Tibial artery (tissue), 4 donors: ENCODE results near the gene CCDC87.

Experiments
- DNase-seq, 2 donors: peaks; one replicate each; pipeline ENCODE4 v3.0.0-alpha.2; 2019
- H3K27ac ChIP-seq, 2 donors: fragments of 200-600 bp; sonication (generic) in 1 of 2; 1 replicate in 1 of 2; 2 replicates in 1 of 2; pipeline ENCODE4 v1.5.1; 2018 to 2019; ENCODE audit warnings: mild to moderate bottlenecking in 1 of 2
- H3K27me3 ChIP-seq, 2 donors: fragments of 200-600 bp; sonication (generic) in 1 of 2; one replicate each; pipeline versions ENCODE4 v1.5.1 to v1.6.0; 2016 to 2019
- H3K36me3 ChIP-seq, 3 donors: fragments of 200-600 bp; sonication (generic) in 2 of 3; one replicate each; pipeline ENCODE4 v1.5.1; 2016 to 2019; ENCODE audit warnings: mild to moderate bottlenecking in 2 of 3
- H3K4me1 ChIP-seq, 4 donors: fragments of 200-600 bp; sonication (generic) in 2 of 4; 1 replicate in 3 of 4; 2 replicates in 1 of 4; pipeline ENCODE4 v1.5.1; 2016 to 2019
- H3K4me3 ChIP-seq, 2 donors: fragments of 200-600 bp; sonication (generic) in 1 of 2; 1 replicate in 1 of 2; 2 replicates in 1 of 2; pipeline ENCODE4 v1.5.1; 2018 to 2019; ENCODE audit warnings: mild to moderate bottlenecking in 2 of 2
- H3K9me3 ChIP-seq, 3 donors: fragments of 200-600 bp; sonication (generic) in 1 of 3; one replicate each; pipeline ENCODE4 v1.5.1; 2016 to 2019
- intact Hi-C: fragments of 100-400 bp; cut with DNase I; formaldehyde crosslinking; loops from one replicate; pipeline ENCODE4 v1.15.0; 2023; ENCODE audit warnings: low total_unique reads
- TF ChIP-seq, protein P1 (sequence below), 2 experiments: fragments of 200-600 bp in 1 of 2; fragments of 450-650 bp in 1 of 2; IDR thresholded peaks; one replicate each; pipeline ENCODE4 v1.5.1; 2017 to 2019; ENCODE audit warnings: antibody characterized with exemption in 2 of 2, mild to moderate bottlenecking in 1 of 2, moderate library complexity in 1 of 2

CCDC87 gene

DNA sequence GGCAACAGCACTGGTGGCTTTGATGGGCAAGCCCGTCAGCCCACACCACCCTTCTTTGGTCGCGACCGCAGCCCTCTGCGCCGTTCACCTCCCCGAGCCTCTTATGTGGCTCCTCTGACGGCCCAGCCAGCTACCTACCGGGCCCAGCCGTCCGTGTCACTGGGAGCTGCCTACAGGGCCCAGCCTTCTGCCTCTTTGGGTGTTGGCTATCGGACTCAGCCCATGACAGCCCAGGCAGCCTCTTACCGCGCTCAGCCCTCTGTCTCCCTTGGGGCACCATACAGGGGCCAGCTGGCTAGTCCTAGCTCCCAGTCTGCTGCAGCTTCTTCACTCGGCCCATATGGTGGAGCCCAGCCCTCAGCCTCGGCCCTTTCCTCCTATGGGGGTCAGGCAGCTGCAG, 31.6 kb upstream of the CCDC87 start:
- no peak overlapping the region for H3K4me3 ChIP-seq
- TF ChIP-seq, protein P1, sequence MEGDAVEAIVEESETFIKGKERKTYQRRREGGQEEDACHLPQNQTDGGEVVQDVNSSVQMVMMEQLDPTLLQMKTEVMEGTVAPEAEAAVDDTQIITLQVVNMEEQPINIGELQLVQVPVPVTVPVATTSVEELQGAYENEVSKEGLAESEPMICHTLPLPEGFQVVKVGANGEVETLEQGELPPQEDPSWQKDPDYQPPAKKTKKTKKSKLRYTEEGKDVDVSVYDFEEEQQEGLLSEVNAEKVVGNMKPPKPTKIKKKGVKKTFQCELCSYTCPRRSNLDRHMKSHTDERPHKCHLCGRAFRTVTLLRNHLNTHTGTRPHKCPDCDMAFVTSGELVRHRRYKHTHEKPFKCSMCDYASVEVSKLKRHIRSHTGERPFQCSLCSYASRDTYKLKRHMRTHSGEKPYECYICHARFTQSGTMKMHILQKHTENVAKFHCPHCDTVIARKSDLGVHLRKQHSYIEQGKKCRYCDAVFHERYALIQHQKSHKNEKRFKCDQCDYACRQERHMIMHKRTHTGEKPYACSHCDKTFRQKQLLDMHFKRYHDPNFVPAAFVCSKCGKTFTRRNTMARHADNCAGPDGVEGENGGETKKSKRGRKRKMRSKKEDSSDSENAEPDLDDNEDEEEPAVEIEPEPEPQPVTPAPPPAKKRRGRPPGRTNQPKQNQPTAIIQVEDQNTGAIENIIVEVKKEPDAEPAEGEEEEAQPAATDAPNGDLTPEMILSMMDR (IDR thresholded peaks at IDR 0.05): no peak
- H3K9me3 ChIP-seq: no peaks in the 10 kb centered on the region
- intact Hi-C loops: no loop called here
- no peaks in the 10 kb centered on the region for H3K27me3 ChIP-seq
- H3K4me1 ChIP-seq: peaks cover 0 to 65% (median 37%) of the 10 kb centered on the region in 4 donors
- H3K36me3 ChIP-seq: peaks cover 43 to 59% (median 58%) of the 10 kb centered on the region in 3 donors
- no peak for DNase-seq
- H3K27ac ChIP-seq: peak overlapping the region; percentile 51 to 96

DNA sequence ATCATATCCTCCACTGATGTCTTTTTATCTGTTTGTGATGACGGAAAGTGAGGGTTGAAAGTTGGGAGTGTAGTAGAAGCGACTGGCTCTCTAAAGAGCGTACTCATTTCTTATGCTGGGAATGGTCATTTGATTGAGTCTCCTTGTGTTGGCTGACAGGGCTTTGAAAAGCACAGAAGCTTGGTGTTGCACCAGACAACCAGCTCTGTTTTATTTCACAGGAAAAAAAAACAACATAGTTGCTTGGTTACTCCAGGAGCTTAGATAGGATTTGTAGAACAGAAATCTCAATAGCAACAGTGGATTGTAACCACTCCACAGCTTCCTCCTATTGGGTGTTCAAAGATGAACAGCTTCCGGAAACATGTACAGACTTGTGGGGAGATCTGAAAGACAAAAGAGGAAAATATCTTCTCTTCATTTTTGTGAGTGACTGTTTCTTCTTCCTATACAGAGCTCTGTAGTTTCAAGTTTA, 26.3 kb upstream of the CCDC87 start:
- Histone ChIP-seq H3K27me3 (no peaks in the 10 kb centered on the region), H3K27ac (peak overlapping the region; percentile 96), H3K36me3 (peaks cover 2 to 6% (median 6%) of the 10 kb centered on the region in 3 donors), H3K4me1 (peaks cover 0 to 76% (median 45%) of the 10 kb centered on the region in 4 donors), H3K4me3 (peak overlapping the region; percentile 88 to 92), H3K9me3 (no peaks in the 10 kb centered on the region)
- intact Hi-C loops: no loop called here
- DNase-seq: no peak
- TF ChIP-seq, protein P1 (IDR thresholded peaks at IDR 0.05): no peak

DNA sequence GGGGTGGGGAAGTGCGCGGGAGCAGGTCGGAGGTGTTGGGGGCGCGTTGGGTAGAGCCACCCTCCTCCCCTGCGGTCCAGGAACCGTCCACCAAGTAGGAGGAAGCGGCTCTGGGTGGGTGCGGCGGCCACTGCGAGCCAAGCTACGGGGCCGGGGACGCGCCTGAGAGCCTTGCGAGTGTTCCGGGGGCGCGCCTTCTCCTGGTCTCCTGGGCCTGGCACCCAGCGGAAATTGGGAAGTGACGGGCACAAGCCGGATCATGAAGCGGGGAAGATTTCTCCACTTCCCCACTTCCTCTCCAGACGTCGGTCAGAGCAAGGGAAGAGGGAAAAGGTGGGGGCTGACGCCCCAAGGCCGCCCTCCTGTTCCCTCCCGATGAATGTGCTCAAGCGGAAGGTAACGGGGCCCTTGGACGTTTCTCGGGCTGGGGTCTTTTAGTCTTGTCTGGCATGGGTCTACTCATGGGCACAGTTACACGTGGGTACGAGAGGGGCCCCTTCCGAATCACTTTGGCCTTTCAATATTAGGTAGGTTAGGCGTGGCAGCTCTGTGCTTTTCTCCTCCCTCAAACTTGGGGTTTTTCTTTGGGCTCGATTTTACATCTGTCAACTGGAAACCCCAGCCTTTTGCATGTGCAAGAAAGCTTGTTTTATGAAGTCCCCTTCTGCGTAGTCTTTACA, 24.4 kb upstream of the CCDC87 start:
- peak; percentile 83 to 90 for DNase-seq
- intact Hi-C loops: loop anchor here (2.0 kb wide), 1 partner anchor 22 kb away; the partner anchor contains the start of gene RBM4

DNA sequence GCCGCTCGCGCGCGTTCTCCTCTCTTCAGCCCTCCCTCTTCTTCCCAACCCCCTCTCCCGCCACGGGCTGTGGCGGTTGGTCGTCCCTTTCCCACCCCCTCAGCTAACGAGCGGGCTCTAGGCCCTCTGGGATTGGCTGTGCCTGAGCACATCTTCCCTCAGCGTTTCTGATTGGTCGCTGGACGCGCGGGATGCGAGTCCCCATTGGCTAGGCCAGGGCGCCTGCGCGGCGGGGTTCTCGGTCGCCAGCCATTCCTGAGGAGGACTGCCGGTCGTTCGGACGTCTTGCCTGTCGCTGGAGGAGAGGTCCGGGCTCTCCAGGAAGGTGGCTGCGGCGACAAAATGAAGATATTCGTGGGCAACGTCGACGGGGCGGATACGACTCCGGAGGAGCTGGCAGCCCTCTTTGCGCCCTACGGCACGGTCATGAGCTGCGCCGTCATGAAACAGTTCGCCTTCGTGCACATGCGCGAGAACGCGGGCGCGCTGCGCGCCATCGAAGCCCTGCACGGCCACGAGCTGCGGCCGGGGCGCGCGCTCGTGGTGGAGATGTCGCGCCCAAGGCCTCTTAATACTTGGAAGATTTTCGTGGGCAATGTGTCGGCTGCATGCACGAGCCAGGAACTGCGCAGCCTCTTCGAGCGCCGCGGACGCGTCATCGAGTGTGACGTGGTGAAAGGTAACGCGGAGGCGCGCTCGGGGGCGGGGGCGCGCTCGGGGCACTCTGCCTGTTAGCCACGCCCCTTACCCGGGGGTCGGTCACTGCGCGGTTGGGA, 23.7 kb upstream of the CCDC87 start, which contains the start of gene RBM14:
Gene RBM14 (plus strand): TSS at position 252 of the 776 bp plus-strand sequence. CDS start 91 bp downstream, at position 343.
- Histone ChIP-seq H3K9me3 (no peaks in the 10 kb centered on the region), H3K4me3 (peak within 1 kb of the TSS; percentile 88 to 92), H3K27ac (peak within 1 kb of the TSS; percentile 96), H3K4me1 (peaks cover 0 to 51% (median 32%) of the 10 kb centered on the region in 4 donors), H3K27me3 (no peaks in the 10 kb centered on the region), H3K36me3 (no peaks in the 10 kb centered on the region)
- DNase-seq: peak; percentile 98 to 100
- TF ChIP-seq, protein P1 (IDR thresholded peaks at IDR 0.05): no peak
- intact Hi-C loops: loop anchor here (2.0 kb wide), 1 partner anchor 22 kb away; the partner anchor contains the start of gene RBM4

More for the DNA sequence above, 24.4 kb upstream of the CCDC87 start:
- H3K27ac ChIP-seq: peak overlapping the region; percentile 96
- H3K36me3 ChIP-seq: no peaks in the 10 kb centered on the region
- no peaks in the 10 kb centered on the region for H3K27me3 ChIP-seq
- H3K4me3 ChIP-seq: peak overlapping the region; percentile 88 to 92
- TF ChIP-seq, protein P1 (IDR thresholded peaks at IDR 0.05): no peak
- H3K4me1 ChIP-seq: peaks cover 0 to 58% (median 35%) of the 10 kb centered on the region in 4 donors
- no peaks in the 10 kb centered on the region for H3K9me3 ChIP-seq

DNA sequence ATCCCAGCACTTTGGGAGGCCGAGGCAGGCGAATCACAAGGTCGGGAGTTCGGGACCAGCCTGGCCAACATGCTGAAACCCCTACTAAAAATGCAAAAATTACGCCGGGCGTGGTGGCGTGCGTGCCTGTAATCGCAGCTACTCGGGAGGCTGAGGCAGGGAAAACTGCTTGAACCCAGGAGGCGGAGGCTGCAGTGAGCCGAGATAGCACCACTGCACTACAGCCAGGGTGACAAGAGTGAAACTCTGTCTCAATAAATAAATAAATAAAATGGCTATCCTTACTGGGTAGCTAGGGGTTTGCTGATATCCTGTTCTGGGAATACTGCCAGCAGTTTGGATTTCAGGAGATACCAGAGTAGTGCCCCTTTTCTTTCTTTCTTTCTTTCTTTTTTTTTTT, 21.2 kb upstream of the CCDC87 start:
- no peaks in the 10 kb centered on the region for H3K9me3 ChIP-seq
- H3K36me3 ChIP-seq: no peaks in the 10 kb centered on the region
- TF ChIP-seq, protein P1 (IDR thresholded peaks at IDR 0.05): no peak
- DNase-seq: no peak
- peaks cover 0 to 26% (median 16%) of the 10 kb centered on the region in 4 donors for H3K4me1 ChIP-seq
- no peak overlapping the region for H3K27ac ChIP-seq
- H3K27me3 ChIP-seq: no peaks in the 10 kb centered on the region
- intact Hi-C loops: no loop called here
- no peak overlapping the region for H3K4me3 ChIP-seq
